HG03378 (cell line): Measurements from ENCODE around the gene C1orf210.

ENCODE experiments used
- ATAC-seq: cut with Tn5 transposase; IDR thresholded peaks from one replicate; pipeline ENCODE4 v1.9.1; 2021; ENCODE audit warnings: mild to moderate bottlenecking, moderate library complexity; ENCODE audit not compliant: unreplicated experiment

C1orf210 gene

GRCh38 chr1:43275826-43276620 lies 9.4 kb downstream of the C1orf210 start:
- no peak for ATAC-seq

- ATAC-seq = no peak
Observed at GRCh38 chr1:43274804-43275180, 10.6 kb downstream of the C1orf210 start.

GRCh38 chr1:43274125-43274803 lies 11.1 kb downstream of the C1orf210 start:
- no peak for ATAC-seq

- no peak for ATAC-seq
Observed at GRCh38 chr1:43273708-43274107, 11.7 kb downstream of the C1orf210 start.

- ATAC-seq = no peak
Observed at GRCh38 chr1:43272576-43273571, 12.5 kb downstream of the C1orf210 start.

- no peak for ATAC-seq
Observed at GRCh38 chr1:43272161-43272560, 13.2 kb downstream of the C1orf210 start.

GRCh38 chr1:43271186-43272118 lies 13.9 kb downstream of the C1orf210 start:
- ATAC-seq = no peak

GRCh38 chr1:43270421-43271095 lies 14.8 kb downstream of the C1orf210 start:
- no peak for ATAC-seq

GRCh38 chr1:43269627-43270375 lies 15.6 kb downstream of the C1orf210 start, which contains the start of gene TMEM125:
TMEM125 (plus strand) TSS chr1:43269983; CDS start chr1:43272723, 2,740 bp downstream.
- no peak for ATAC-seq

- no peak for ATAC-seq
Observed at GRCh38 chr1:43267818-43268425, 17.5 kb downstream of the C1orf210 start.

- ATAC-seq = no peak
Observed at GRCh38 chr1:43267291-43267805, 18.0 kb downstream of the C1orf210 start.

- no peak for ATAC-seq
Observed at GRCh38 chr1:43266881-43267280, 18.5 kb downstream of the C1orf210 start.

- ATAC-seq = no peak
Observed at GRCh38 chr1:43265431-43265830, 19.9 kb downstream of the C1orf210 start.

- ATAC-seq = no peak
Observed at GRCh38 chr1:43258370-43258769, 27.0 kb downstream of the C1orf210 start.

- ATAC-seq = no peak
Observed at GRCh38 chr1:43256675-43257570, 28.5 kb downstream of the C1orf210 start.

- ATAC-seq = no peak
Observed at GRCh38 chr1:43255438-43256210, 29.8 kb downstream of the C1orf210 start.
